Caco-2 (cell line): Measurements from ENCODE around the gene EXOC6. TPM values are rescaled to one million over a fixed set of nuclear protein-coding genes. Genes with fewer than 3 reads are reported as not detected.

Experiments
- BruUV-seq: library from RNA; stranded (reverse); fragments of 400-500 nt; replicated peaks from 2 replicates; lab custom pipeline; 2021; lab: Mats Ljungman, UMichigan
- CTCF ChIA-PET: fragments of 300-600 bp; sonication (Branson Sonifier 250); formaldehyde crosslinking; loops from one replicate; lab custom pipeline; 2022; ENCODE audit warnings: antibody characterized with exemption; lab: Charles Lee
- POLR2A ChIA-PET: fragments of 300-600 bp; sonication (Branson Sonifier 250); formaldehyde crosslinking; loops from one replicate; lab custom pipeline; 2022; ENCODE audit warnings: antibody characterized with exemption; lab: Charles Lee
- DNase-seq, 2 experiments: peaks; one replicate each; pipeline versions ENCODE4 v3.0.0 to v3.0.0-alpha.2; 2020 to 2022
- H3K27me3 ChIP-seq: replicated peaks from 2 replicates; pipeline ENCODE4 v1.6.0; 2011; ENCODE audit warnings: low read length; ENCODE audit not compliant: control insufficient read depth, insufficient read depth
- H3K36me3 ChIP-seq: 2 replicates; pipeline ENCODE4 v1.5.1; 2011; ENCODE audit warnings: low read length; ENCODE audit not compliant: control insufficient read depth, insufficient read depth
- H3K4me1 ChIP-seq: fragments of 250-450 bp; sonication (Bioruptor Pico); 2 replicates; pipeline ENCODE4 v1.5.1; 2020; ENCODE audit warnings: mild to moderate bottlenecking
- H3K4me3 ChIP-seq: 2 replicates; pipeline ENCODE4 v1.5.1; 2011; ENCODE audit warnings: low read depth, mild to moderate bottlenecking, control low read depth, low read length
- H3K9me3 ChIP-seq: fragments of 250-450 bp; sonication (Bioruptor Pico); 2 replicates; pipeline ENCODE4 v1.5.1; 2020; ENCODE audit warnings: mild to moderate bottlenecking, moderate library complexity
- H3K27ac Mint-ChIP-seq: one replicate; pipeline ENCODE4 v1.8.0; 2022; ENCODE audit warnings: mixed read lengths; ENCODE audit not compliant: unreplicated experiment
- H3K27me3 Mint-ChIP-seq: one replicate; pipeline ENCODE4 v1.8.0; 2022; ENCODE audit warnings: mixed read lengths; ENCODE audit not compliant: insufficient read depth, unreplicated experiment
- H3K36me3 Mint-ChIP-seq: one replicate; pipeline ENCODE4 v1.8.0; 2022; ENCODE audit warnings: mild to moderate bottlenecking, mixed read lengths; ENCODE audit not compliant: insufficient read depth, unreplicated experiment
- H3K4me1 Mint-ChIP-seq: one replicate; pipeline ENCODE4 v1.8.0; 2022; ENCODE audit warnings: low read depth, mixed read lengths; ENCODE audit not compliant: unreplicated experiment
- H3K4me3 Mint-ChIP-seq: one replicate; pipeline ENCODE4 v1.8.0; 2022; ENCODE audit warnings: mild to moderate bottlenecking, moderate library complexity, mixed read lengths; ENCODE audit not compliant: unreplicated experiment
- H3K9me3 Mint-ChIP-seq: one replicate; pipeline ENCODE4 v1.8.0; 2022; ENCODE audit warnings: mixed read lengths; ENCODE audit not compliant: unreplicated experiment
- intact Hi-C: fragments of 100-400 bp; cut with micrococcal nuclease; formaldehyde crosslinking; loops from one replicate; pipeline ENCODE4 v1.10.0; 2022; ENCODE audit not compliant: unreplicated experiment
- total RNA-seq: library from RNA; stranded (reverse); gene quantifications from 2 replicates; pipeline ENCODE4 v1.2.3, GENCODE V29; 2022
- TF ChIP-seq, protein P1 (sequence below), 2 experiments: fragments of 200-600 bp in 1 of 2; IDR thresholded peaks; 1 replicate in 1 of 2; 2 replicates in 1 of 2; pipeline versions ENCODE4 v1.5.1 to v1.8.0; 2011 to 2022; ENCODE audit warnings: antibody characterized with exemption in 1 of 2, control low read depth in 1 of 2, inconsistent platforms in 1 of 2, low read depth in 1 of 2, low read length in 1 of 2, mild to moderate bottlenecking in 1 of 2, moderate library complexity in 1 of 2; ENCODE audit not compliant: insufficient read depth in 1 of 2, severe bottlenecking in 1 of 2, unreplicated experiment in 1 of 2

The EXOC6 gene
- total RNA-seq, 1 experiment from 2014 or later = 12.5 TPM

DNA sequence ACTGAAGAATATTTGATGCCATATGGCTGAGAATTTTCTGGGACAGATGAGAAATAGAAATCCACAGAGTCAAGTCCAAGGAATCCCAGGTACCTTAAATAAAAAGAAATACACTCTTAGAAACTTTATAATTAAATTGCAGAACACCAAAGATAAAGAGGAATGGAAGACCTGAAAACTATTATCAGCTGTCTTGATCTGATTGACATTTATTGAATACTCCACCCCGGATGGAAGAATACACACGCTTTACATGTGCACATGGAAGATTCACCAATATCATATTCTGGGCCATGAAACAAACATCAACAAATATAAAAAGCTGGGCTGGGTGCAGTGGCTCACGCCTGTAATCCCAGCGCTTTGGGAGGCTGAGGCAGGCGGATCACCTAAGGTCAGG, 81.6 kb downstream of the EXOC6 start:
- H3K4me1 Mint-ChIP-seq = no peaks in the 10 kb centered on the region
- intact Hi-C loops = no loop called here
- H3K27me3 Mint-ChIP-seq = no peaks in the 10 kb centered on the region
- ChIA-PET POLR2A (no interaction called here), CTCF (interaction anchor here (0.6 kb wide), 1 partner anchor 91 kb away, joined by 3 read pairs; no protein-coding TSS in a partner anchor)
- H3K4me3 ChIP-seq = no peak overlapping the region
- H3K27ac Mint-ChIP-seq = no peak overlapping the region
- H3K9me3 Mint-ChIP-seq = peaks cover 8% of the 10 kb centered on the region
- H3K36me3 ChIP-seq = no peaks in the 10 kb centered on the region
- H3K9me3 ChIP-seq = no peaks in the 10 kb centered on the region
- H3K27me3 ChIP-seq = no peaks in the 10 kb centered on the region
- BruUV-seq = no TSS peak
- DNase-seq = no peak
- peaks cover 5% of the 10 kb centered on the region for H3K36me3 Mint-ChIP-seq
- TF ChIP-seq, protein P1, sequence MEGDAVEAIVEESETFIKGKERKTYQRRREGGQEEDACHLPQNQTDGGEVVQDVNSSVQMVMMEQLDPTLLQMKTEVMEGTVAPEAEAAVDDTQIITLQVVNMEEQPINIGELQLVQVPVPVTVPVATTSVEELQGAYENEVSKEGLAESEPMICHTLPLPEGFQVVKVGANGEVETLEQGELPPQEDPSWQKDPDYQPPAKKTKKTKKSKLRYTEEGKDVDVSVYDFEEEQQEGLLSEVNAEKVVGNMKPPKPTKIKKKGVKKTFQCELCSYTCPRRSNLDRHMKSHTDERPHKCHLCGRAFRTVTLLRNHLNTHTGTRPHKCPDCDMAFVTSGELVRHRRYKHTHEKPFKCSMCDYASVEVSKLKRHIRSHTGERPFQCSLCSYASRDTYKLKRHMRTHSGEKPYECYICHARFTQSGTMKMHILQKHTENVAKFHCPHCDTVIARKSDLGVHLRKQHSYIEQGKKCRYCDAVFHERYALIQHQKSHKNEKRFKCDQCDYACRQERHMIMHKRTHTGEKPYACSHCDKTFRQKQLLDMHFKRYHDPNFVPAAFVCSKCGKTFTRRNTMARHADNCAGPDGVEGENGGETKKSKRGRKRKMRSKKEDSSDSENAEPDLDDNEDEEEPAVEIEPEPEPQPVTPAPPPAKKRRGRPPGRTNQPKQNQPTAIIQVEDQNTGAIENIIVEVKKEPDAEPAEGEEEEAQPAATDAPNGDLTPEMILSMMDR (IDR thresholded peaks at IDR 0.05; ENCODE audit: insufficient read depth in 1 of 2, low read depth in 1 of 2, low read length in 1 of 2, severe bottlenecking in 1 of 2, unreplicated experiment in 1 of 2) = no peak
- no peak overlapping the region for H3K4me3 Mint-ChIP-seq
- no peaks in the 10 kb centered on the region for H3K4me1 ChIP-seq

GRCh38 chr10:92931597-92931996, 83.3 kb downstream of the EXOC6 start:
- no peak overlapping the region for H3K27ac Mint-ChIP-seq
- Histone ChIP-seq H3K9me3 (no peaks in the 10 kb centered on the region), H3K4me1 (no peaks in the 10 kb centered on the region), H3K36me3 (no peaks in the 10 kb centered on the region), H3K27me3 (no peaks in the 10 kb centered on the region), H3K4me3 (no peak overlapping the region)
- CTCF ChIA-PET = no interaction called here
- intact Hi-C loops = no loop called here
- peaks cover 8% of the 10 kb centered on the region for H3K9me3 Mint-ChIP-seq
- TF ChIP-seq, protein P1 (IDR thresholded peaks at IDR 0.05; ENCODE audit: insufficient read depth in 1 of 2, low read depth in 1 of 2, low read length in 1 of 2, severe bottlenecking in 1 of 2, unreplicated experiment in 1 of 2) = no peak
- DNase-seq = no peak
- BruUV-seq = no TSS peak
- POLR2A ChIA-PET = no interaction called here
- H3K4me1 Mint-ChIP-seq = no peaks in the 10 kb centered on the region
- H3K36me3 Mint-ChIP-seq = peaks cover 5% of the 10 kb centered on the region
- no peak overlapping the region for H3K4me3 Mint-ChIP-seq
- H3K27me3 Mint-ChIP-seq = no peaks in the 10 kb centered on the region

DNA sequence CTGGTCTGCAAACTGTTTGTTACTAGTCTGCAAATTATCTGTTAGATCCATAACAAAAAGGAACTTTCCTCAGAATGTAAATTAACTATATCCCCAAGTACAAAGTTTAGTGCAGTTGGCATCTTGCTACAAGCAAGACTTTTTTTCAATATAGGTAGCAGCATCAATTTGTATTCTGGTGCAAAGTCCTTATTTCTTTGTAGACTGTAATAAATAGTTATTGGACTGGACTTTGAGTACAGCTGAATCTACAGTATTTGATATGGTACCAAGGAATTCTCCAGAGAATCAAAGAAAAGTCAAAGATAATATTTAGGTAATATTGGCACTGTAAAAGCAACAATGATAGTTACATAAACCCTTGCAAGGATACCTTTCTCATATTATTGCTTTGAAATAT, 89.6 kb downstream of the EXOC6 start:
- intact Hi-C loops = no loop called here
- Histone ChIP-seq H3K36me3 (no peaks in the 10 kb centered on the region), H3K4me1 (no peaks in the 10 kb centered on the region), H3K27me3 (no peaks in the 10 kb centered on the region), H3K4me3 (no peak overlapping the region), H3K9me3 (no peaks in the 10 kb centered on the region)
- H3K9me3 Mint-ChIP-seq = no peaks in the 10 kb centered on the region
- H3K27ac Mint-ChIP-seq = no peak overlapping the region
- no TSS peak for BruUV-seq
- no peaks in the 10 kb centered on the region for H3K27me3 Mint-ChIP-seq
- no peaks in the 10 kb centered on the region for H3K36me3 Mint-ChIP-seq
- TF ChIP-seq, protein P1 (IDR thresholded peaks at IDR 0.05; ENCODE audit: insufficient read depth in 1 of 2, low read depth in 1 of 2, low read length in 1 of 2, severe bottlenecking in 1 of 2, unreplicated experiment in 1 of 2) = no peak
- H3K4me3 Mint-ChIP-seq = no peak overlapping the region
- CTCF ChIA-PET = no interaction called here
- POLR2A ChIA-PET = no interaction called here
- H3K4me1 Mint-ChIP-seq = no peaks in the 10 kb centered on the region
- no peak for DNase-seq
